GM10266 (cell line): ENCODE data around the gene CTTNBP2.

Source experiments
- DNase-seq: peaks from one replicate; pipeline ENCODE4 v3.0.0; 2012; ENCODE audit errors: extremely low spot score
- TF ChIP-seq, protein P1 (sequence below): IDR thresholded peaks from 2 replicates; pipeline ENCODE4 v1.5.1; 2012; ENCODE audit warnings: mild to moderate bottlenecking, low read depth; ENCODE audit not compliant: control insufficient read depth, insufficient read depth; ENCODE audit errors: missing control alignments

CTTNBP2 gene

DNA sequence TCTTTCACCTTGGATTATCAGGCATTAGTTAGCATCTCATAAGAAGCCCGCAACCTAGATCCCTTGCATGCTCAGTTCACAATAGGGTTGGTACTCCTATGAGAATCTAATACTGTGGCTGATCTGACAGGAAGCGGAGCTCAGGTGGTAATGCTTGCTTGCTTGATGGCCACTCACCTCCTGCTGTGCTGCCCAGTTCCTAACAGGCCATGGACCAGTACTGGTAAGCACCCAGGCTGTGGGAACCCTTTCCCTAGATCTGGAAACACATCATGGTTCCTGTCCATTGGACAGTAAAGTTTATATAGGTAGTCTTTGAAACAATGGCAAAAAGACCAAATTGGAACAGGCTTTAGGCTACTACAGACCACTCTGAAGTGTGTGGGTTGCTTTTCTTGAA lies 9.4 kb upstream of the CTTNBP2 start:
- TF ChIP-seq, protein P1, sequence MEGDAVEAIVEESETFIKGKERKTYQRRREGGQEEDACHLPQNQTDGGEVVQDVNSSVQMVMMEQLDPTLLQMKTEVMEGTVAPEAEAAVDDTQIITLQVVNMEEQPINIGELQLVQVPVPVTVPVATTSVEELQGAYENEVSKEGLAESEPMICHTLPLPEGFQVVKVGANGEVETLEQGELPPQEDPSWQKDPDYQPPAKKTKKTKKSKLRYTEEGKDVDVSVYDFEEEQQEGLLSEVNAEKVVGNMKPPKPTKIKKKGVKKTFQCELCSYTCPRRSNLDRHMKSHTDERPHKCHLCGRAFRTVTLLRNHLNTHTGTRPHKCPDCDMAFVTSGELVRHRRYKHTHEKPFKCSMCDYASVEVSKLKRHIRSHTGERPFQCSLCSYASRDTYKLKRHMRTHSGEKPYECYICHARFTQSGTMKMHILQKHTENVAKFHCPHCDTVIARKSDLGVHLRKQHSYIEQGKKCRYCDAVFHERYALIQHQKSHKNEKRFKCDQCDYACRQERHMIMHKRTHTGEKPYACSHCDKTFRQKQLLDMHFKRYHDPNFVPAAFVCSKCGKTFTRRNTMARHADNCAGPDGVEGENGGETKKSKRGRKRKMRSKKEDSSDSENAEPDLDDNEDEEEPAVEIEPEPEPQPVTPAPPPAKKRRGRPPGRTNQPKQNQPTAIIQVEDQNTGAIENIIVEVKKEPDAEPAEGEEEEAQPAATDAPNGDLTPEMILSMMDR, result no peak
- no peak for DNase-seq

DNA sequence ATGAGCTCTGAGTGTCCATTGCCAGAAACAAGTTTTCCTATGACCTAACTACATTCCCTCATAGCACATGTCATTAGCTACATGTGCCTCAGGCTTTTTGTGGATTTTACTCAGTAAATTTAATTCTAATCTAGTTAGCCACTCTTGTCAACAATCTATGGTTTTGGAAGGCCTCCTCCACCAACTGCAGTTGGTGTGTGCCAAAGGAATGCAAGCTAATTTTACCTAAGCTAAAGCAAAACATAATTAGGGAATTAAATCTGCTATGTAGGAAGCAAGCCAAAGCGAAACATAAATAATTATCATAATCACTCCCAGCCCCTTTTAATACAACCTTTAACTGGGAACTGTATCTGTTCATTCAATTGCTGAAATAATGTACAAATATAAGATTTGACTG lies 3.5 kb upstream of the CTTNBP2 start:
- DNase-seq, result no peak
- TF ChIP-seq, protein P1, result no peak

DNA sequence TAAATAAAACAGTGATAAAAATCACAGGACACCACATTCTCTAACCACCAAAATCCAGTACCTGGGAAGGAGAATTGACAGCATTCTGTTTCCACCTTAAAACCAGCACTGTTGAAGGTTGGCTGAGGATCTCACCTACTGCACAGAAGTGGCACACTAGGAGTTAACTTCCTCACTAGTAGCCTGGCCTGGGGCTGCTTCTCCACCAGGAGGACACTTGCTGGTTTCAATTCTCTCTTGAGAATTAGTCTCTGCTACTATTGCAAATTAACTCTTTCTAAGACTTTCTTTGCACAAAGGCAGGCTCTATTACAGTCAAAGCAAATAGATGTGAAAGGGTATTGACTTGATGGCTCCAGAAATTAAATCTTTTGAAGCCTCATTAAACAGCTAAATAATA lies 2.3 kb upstream of the CTTNBP2 start:
- DNase-seq, result no peak
- TF ChIP-seq, protein P1, result no peak

DNA sequence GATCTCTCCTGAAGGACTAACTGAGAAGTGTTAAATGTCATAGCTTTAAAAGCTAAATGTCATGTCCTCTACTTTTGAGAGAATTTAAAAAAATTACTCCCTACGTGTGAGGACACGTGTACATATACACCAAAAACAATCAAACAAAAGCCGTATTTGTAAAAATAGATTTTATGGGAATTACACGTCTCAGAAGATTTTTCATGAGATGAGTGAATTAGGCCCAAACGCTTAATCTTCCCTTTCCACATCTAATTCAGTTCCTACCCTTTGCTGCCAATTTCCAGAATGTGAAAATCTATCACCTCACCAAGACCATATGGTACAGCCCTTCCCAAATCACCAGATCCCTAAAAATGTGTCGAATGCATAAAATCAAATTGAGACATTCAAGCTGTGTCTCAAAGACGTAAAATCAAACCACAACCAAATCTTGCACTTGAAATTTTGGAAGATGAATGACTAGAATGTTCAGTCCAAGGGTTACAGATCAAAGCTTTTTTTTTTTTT lies 1.0 kb upstream of the CTTNBP2 start:
- TF ChIP-seq, protein P1, result no peak
- no peak for DNase-seq

DNA sequence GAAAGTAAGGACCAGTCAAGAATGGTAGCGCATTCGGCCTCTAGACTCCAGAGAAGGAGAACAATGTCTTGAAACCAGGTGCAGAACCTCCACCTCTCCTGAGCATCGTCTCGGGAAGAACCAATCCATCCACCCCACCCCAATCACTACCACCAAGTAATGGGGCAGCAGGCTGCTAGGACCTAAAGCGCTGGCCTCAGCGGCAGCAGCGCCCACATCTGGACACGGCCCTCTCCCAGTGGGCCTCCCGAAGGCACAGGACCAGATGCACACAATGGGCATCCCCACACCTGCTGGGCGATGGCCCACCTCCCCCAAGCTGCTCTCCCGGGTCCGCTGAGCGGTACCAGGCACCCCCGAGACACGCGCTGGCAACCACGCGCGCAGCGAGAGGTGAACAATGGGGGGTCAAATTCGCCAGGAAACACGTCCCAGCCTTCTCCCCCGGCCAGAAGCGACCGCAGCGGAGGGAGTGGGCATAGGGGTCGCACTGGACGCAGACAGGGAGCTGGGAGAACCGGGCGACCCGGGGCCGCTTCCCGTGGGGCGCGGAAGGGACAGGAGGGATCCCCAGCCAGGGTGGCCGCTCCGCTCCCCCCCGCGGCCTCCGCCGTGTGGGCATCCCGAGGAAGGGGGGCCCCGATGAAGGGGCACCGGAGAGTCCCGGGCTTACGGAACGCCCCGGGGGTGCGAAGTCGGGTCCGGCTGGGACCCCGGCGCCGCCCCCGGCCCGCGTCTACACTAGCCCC lies 506 bp downstream of the CTTNBP2 start:
- DNase-seq, result peak; percentile 26
- TF ChIP-seq, protein P1, result no peak

DNA sequence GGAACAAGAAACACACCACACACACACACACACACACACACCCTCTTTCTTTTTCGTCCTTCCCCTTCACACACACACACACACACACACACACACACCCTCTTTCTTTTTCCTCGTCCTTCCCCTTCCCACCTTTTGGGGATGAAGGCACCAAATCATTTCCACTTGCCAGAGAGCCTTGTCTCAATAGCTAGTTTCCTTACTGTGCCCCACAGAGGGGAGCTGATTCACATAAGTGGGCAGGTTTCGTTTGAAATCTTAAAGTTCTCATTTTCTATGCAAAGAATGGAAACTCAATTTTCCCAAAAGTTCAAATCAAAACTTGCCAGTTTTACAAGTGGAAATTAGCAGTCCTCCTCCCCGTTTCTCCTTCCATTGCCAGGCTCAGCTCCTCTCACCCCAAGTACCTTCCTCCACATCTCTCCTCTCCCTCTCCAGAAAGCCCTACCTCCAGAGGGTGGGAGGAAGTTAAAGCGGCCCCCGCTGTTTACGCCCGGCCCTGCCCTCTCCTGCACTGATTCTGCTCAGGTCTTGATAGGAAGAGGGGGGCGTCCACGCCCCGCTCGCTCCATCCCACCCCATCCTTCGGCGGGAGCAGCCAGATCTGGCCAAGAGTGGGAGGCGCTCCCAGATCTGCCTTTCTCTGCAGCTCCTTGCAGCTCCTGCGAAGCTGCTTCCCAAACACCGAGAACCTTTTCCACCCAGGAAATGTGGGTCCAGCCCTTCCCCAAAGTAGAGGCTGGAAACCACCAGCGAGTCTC lies 1.3 kb downstream of the CTTNBP2 start:
- TF ChIP-seq, protein P1, result no peak
- DNase-seq, result no peak

DNA sequence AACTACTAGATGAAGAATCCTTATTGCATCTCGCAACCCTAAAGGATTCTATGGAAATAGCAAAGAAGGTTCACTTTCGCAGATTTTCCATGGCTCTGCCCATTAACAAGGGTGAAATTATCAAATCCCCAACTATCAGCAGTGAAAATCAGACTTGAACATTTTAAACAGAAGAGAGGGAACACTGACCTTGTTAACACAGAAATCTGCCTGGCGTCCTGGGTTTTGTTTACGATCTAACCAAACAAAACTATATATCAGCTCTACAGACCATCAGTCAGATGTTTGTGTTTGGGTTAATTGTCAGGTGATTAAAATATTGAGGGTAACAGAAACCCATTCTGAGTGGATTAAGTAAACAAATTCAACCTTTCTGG lies 1.9 kb downstream of the CTTNBP2 start:
- TF ChIP-seq, protein P1, result no peak
- no peak for DNase-seq
